ENCODE measurements around the gene NELL2.
"Not testable (repeated sequence)": the region's sequence is repeated elsewhere in the genome, so short reads cannot be mapped to it uniquely, and the experiment has no call there.

NELL2 gene

GRCh38 chr12:44847403-44847802, 28.7 kb downstream of the NELL2 start:
- no peak for DNase-seq

- DNase-seq = no peak
Observed at GRCh38 chr12:44846826-44847225, 29.3 kb downstream of the NELL2 start.

GRCh38 chr12:44842669-44843068, 33.4 kb downstream of the NELL2 start:
- DNase-seq = no peak

- no peak for DNase-seq
Observed at GRCh38 chr12:44839785-44840184, 36.3 kb downstream of the NELL2 start.

- DNase-seq = no peak
Observed at GRCh38 chr12:44837114-44837755, 38.9 kb downstream of the NELL2 start.

- DNase-seq = no peak
Observed at GRCh38 chr12:44835641-44836379, 40.3 kb downstream of the NELL2 start.

GRCh38 chr12:44834996-44835395, 41.1 kb downstream of the NELL2 start:
- not testable (repeated sequence) for DNase-seq

GRCh38 chr12:44833561-44833960, 42.6 kb downstream of the NELL2 start:
- DNase-seq = no peak

- DNase-seq = no peak
Observed at GRCh38 chr12:44830566-44831055, 45.5 kb downstream of the NELL2 start.

- DNase-seq = no peak
Observed at GRCh38 chr12:44829045-44829444, 47.1 kb downstream of the NELL2 start.

GRCh38 chr12:44827832-44828438, 48.2 kb downstream of the NELL2 start:
- DNase-seq = no peak

- DNase-seq = not testable (repeated sequence)
Observed at GRCh38 chr12:44821702-44822101, 54.4 kb downstream of the NELL2 start.

GRCh38 chr12:44819884-44820283, 56.2 kb downstream of the NELL2 start:
- DNase-seq = no peak

- DNase-seq = no peak
Observed at GRCh38 chr12:44817687-44818086, 58.4 kb downstream of the NELL2 start.

GRCh38 chr12:44816446-44817017, 59.6 kb downstream of the NELL2 start:
- DNase-seq = no peak

GRCh38 chr12:44812062-44812461, 64.1 kb downstream of the NELL2 start:
- DNase-seq = no peak

- no peak for DNase-seq
Observed at GRCh38 chr12:44804068-44804467, 72.0 kb downstream of the NELL2 start.

- no peak for DNase-seq
Observed at GRCh38 chr12:44795970-44796369, 80.1 kb downstream of the NELL2 start.

- no peak for DNase-seq
Observed at GRCh38 chr12:44788731-44789130, 87.4 kb downstream of the NELL2 start.

GRCh38 chr12:44780221-44780790, 95.8 kb downstream of the NELL2 start:
- no peak for DNase-seq

- no peak for DNase-seq
Observed at GRCh38 chr12:44779766-44780165, 96.3 kb downstream of the NELL2 start.

- DNase-seq = no peak
Observed at GRCh38 chr12:44778863-44779262, 97.3 kb downstream of the NELL2 start.

- no peak for DNase-seq
Observed at GRCh38 chr12:44777044-44777443, 99.1 kb downstream of the NELL2 start.

All from COR-L47 (cell line).